SK-N-SH (cell line): ENCODE data around the gene MAF. TPM values are rescaled to one million over a fixed set of nuclear protein-coding genes. Genes with fewer than 3 reads are reported as not detected.

Source experiments
- CTCF ChIA-PET: fragments of 300-600, 350-600 bp; formaldehyde crosslinking; extraction: SDS; loops from one replicate; lab custom pipeline; 2021; lab: Yijun Ruan, JAX
- POLR2A ChIA-PET: fragments of 350-600 bp; sonication (Branson Sonifier 250); formaldehyde crosslinking; extraction: SDS; loops from one replicate; lab custom pipeline; 2020; ENCODE audit warnings: antibody characterized with exemption, inconsistent platforms; lab: Yijun Ruan, JAX
- DNase-seq: peaks from one replicate; pipeline ENCODE4 v3.0.0; 2012
- H2AFZ ChIP-seq: fragments of 200-600 bp; sonication (generic); 2 replicates; pipeline ENCODE4 v1.8.1; 2016; ENCODE audit warnings: antibody characterized with exemption, mild to moderate bottlenecking, low read depth
- H3F3A ChIP-seq: fragments of 200-600 bp; sonication (generic); replicated peaks from 2 replicates; pipeline ENCODE3; 2016; ENCODE audit warnings: antibody characterized with exemption, mild to moderate bottlenecking; ENCODE audit not compliant: insufficient read depth
- H3K27ac ChIP-seq, 2 experiments: fragments of 200-500 bp in 1 of 2; fragments of 200-600 bp in 1 of 2; sonication (Bioruptor generic) in 1 of 2; sonication (generic), shearing (Covaris generic) in 1 of 2; 2 replicates each; pipeline versions ENCODE4 v1.5.1 to v1.6.1; 2014 to 2016; ENCODE audit warnings: low read depth in 2 of 2, inconsistent platforms in 1 of 2, low read length in 1 of 2, mild to moderate bottlenecking in 1 of 2, mixed read lengths in 1 of 2
- H3K27me3 ChIP-seq: fragments of 200-600 bp; sonication (generic), shearing (Covaris generic); 2 replicates; pipeline ENCODE4 v1.6.1; 2016; ENCODE audit warnings: mixed run types; ENCODE audit not compliant: insufficient read depth
- H3K36me3 ChIP-seq, 2 experiments: fragments of 200-500 bp in 1 of 2; fragments of 200-600 bp in 1 of 2; sonication (Bioruptor generic) in 1 of 2; sonication (generic) in 1 of 2; replicated peaks in 1 of 2; 2 replicates each; pipeline versions ENCODE3 to v1.5.1; 2014 to 2016; ENCODE audit warnings: low read length in 1 of 2, mild to moderate bottlenecking in 1 of 2; ENCODE audit not compliant: insufficient read depth in 2 of 2, control insufficient read depth in 1 of 2
- H3K4me1 ChIP-seq, 2 experiments: fragments of 200-500 bp in 1 of 2; fragments of 200-600 bp in 1 of 2; sonication (Bioruptor generic) in 1 of 2; sonication (generic), shearing (Covaris generic) in 1 of 2; 2 replicates each; pipeline versions ENCODE4 v1.5.1 to v1.6.1; 2014 to 2016; ENCODE audit warnings: low read depth in 1 of 2, low read length in 1 of 2, mixed run types in 1 of 2; ENCODE audit not compliant: insufficient read depth in 2 of 2, control insufficient read depth in 1 of 2
- H3K4me2 ChIP-seq: fragments of 200-600 bp; sonication (generic), shearing (Covaris generic); 2 replicates; pipeline ENCODE4 v1.6.1; 2017; ENCODE audit warnings: mixed run types
- H3K4me3 ChIP-seq, 2 experiments: fragments of 200-500 bp in 1 of 2; fragments of 200-600 bp in 1 of 2; sonication (Bioruptor generic) in 1 of 2; sonication (generic), shearing (Covaris generic) in 1 of 2; 2 replicates each; pipeline versions ENCODE4 v1.5.1 to v1.8.1; 2014 to 2016; ENCODE audit warnings: low read depth in 2 of 2, inconsistent platforms in 1 of 2, low read length in 1 of 2, mild to moderate bottlenecking in 1 of 2, mixed read lengths in 1 of 2, moderate library complexity in 1 of 2
- H3K79me2 ChIP-seq: fragments of 200-600 bp; sonication (generic); 2 replicates; pipeline ENCODE4 v1.8.1; 2017; ENCODE audit warnings: mild to moderate bottlenecking; ENCODE audit not compliant: insufficient read depth
- H3K9ac ChIP-seq: fragments of 200-600 bp; sonication (generic); 2 replicates; pipeline ENCODE4 v1.6.1; 2017; ENCODE audit warnings: mixed run types
- H3K9me2 ChIP-seq: fragments of 200-600 bp; sonication (generic); 2 replicates; pipeline ENCODE4 v1.6.1; 2017; ENCODE audit warnings: mixed run types
- H3K9me3 ChIP-seq: fragments of 200-600 bp; sonication (generic); 2 replicates; pipeline ENCODE4 v1.6.1; 2017; ENCODE audit warnings: mixed run types, mild to moderate bottlenecking, moderate library complexity
- H4K20me1 ChIP-seq: fragments of 200-600 bp; sonication (generic); 2 replicates; pipeline ENCODE4 v1.6.1; 2017; ENCODE audit warnings: mild to moderate bottlenecking, mixed run types; ENCODE audit not compliant: insufficient read depth
- FOSL2 ChIP-seq: IDR thresholded peaks from 2 replicates; pipeline ENCODE4 v1.4.0; 2012; ENCODE audit warnings: low read depth, mild to moderate bottlenecking, moderate library complexity, borderline replicate concordance
- FOXJ3 ChIP-seq: sonication (generic); formaldehyde crosslinking; IDR thresholded peaks from 2 replicates; pipeline ENCODE4 v1.5.1; 2020; ENCODE audit warnings: mild to moderate bottlenecking, missing genetic modification reagents
- FOXM1 ChIP-seq: IDR thresholded peaks from 2 replicates; pipeline ENCODE4 v1.4.0; 2012; ENCODE audit warnings: low read depth, mild to moderate bottlenecking
- GABPA ChIP-seq: IDR thresholded peaks from 2 replicates; pipeline ENCODE4 v1.4.0; 2012; ENCODE audit warnings: low read depth, mild to moderate bottlenecking
- IRF3 ChIP-seq: fragments of 150-350 bp; IDR thresholded peaks from 2 replicates; pipeline ENCODE4 v1.6.1; 2016; ENCODE audit warnings: mild to moderate bottlenecking, low read depth, low read length
- MAX ChIP-seq: IDR thresholded peaks from 2 replicates; pipeline ENCODE4 v1.4.0; 2012; ENCODE audit warnings: low read depth
- MEF2A ChIP-seq: IDR thresholded peaks from 2 replicates; pipeline ENCODE4 v1.4.0; 2012; ENCODE audit warnings: low read depth, borderline replicate concordance
- MXI1 ChIP-seq: IDR thresholded peaks from 2 replicates; pipeline ENCODE4 v1.6.1; 2012; ENCODE audit warnings: mild to moderate bottlenecking, low read depth, low read length, improper control_type of control experiment
- PBX3 ChIP-seq: IDR thresholded peaks from 2 replicates; pipeline ENCODE4; 2012
- POLR2AphosphoS5 ChIP-seq: IDR thresholded peaks from 2 replicates; pipeline ENCODE4 v1.6.1; 2012; ENCODE audit warnings: low read depth, low read length
- RCOR1 ChIP-seq: fragments of 150-350 bp; IDR thresholded peaks from 2 replicates; pipeline ENCODE4 v1.6.1; 2017; ENCODE audit warnings: antibody characterized with exemption, low read length
- REST ChIP-seq: IDR thresholded peaks from 2 replicates; pipeline ENCODE4 v1.6.1; 2012; ENCODE audit warnings: mild to moderate bottlenecking, low read depth, low read length, moderate library complexity
- RFX5 ChIP-seq: IDR thresholded peaks from 2 replicates; pipeline ENCODE4 v1.6.1; 2012; ENCODE audit warnings: mild to moderate bottlenecking, improper control_type of control experiment, low read length
- SMC3 ChIP-seq: IDR thresholded peaks from 2 replicates; pipeline ENCODE4 v1.6.1; 2012; ENCODE audit warnings: low read depth, low read length, improper control_type of control experiment
- TAF1 ChIP-seq: IDR thresholded peaks from 2 replicates; pipeline ENCODE4 v1.6.1; 2012; ENCODE audit warnings: low read depth, mild to moderate bottlenecking, low read length, moderate library complexity, borderline replicate concordance
- TCF12 ChIP-seq: IDR thresholded peaks from 2 replicates; pipeline ENCODE4 v1.4.0; 2012
- YY1 ChIP-seq: IDR thresholded peaks from 2 replicates; pipeline ENCODE4 v1.4.0; 2012; ENCODE audit warnings: low read depth, mild to moderate bottlenecking
- WGBS: methylation state at CpG from one replicate; pipeline ENCODE4 v1.1.6; 2017; ENCODE audit warnings: low lambda C conversion rate; 5-methylcytosine and 5-hydroxymethylcytosine counted together
- polyA plus RNA-seq, 3 experiments: library from polyadenylated mRNA; depleted of rRNA; stranded (reverse); fragments of >200 nt; gene quantifications; 2 replicates each; pipeline ENCODE4 v1.2.3, GENCODE V29; 2012

MAF gene
- polyA plus RNA-seq, 1 of the 3 experiments (the other 2 are of a cell fraction) = 0.23 TPM

GRCh38 chr16:79627092-79627491 is 26.6 kb upstream of the MAF start:
- Histone ChIP-seq H3K36me3 (no peaks in the 10 kb centered on the region), H3K79me2 (no peaks in the 10 kb centered on the region), H3K9ac (no peak overlapping the region), H3F3A (no peaks in the 10 kb centered on the region), H2AFZ (no peak overlapping the region), H4K20me1 (no peaks in the 10 kb centered on the region), H3K4me2 (no peak overlapping the region), H3K4me1 (peaks cover 0 to under 1% of the 10 kb centered on the region in 2 experiments; a peak in 1 of 4 replicates), H3K4me3 (no peak overlapping the region), H3K27ac (no peak overlapping the region), H3K27me3 (no peaks in the 10 kb centered on the region), H3K9me2 (no peaks in the 10 kb centered on the region), H3K9me3 (no peaks in the 10 kb centered on the region)
- CTCF ChIA-PET = no interaction called here
- no peak for DNase-seq
- POLR2A ChIA-PET = no interaction called here
- TF ChIP-seq IRF3 (no peak), PBX3 (no peak), REST (no peak), MAX (no peak), TAF1 (no peak)
- 35% methylated on average over 2 of the region's 2 CpGs for WGBS

- no peaks in the 10 kb centered on the region; a peak in 1 of 4 replicates for H3K4me1 ChIP-seq
- no peak overlapping the region for H3K27ac ChIP-seq
- whole genome bisulfite sequencing = 60% methylated on average over 1 of the region's 1 CpG
- H3K9me2 ChIP-seq = no peaks in the 10 kb centered on the region
- no peaks in the 10 kb centered on the region for H4K20me1 ChIP-seq
- H3K27me3 ChIP-seq = no peaks in the 10 kb centered on the region
- no peak overlapping the region for H3K9ac ChIP-seq
- no peak for DNase-seq
- H3F3A ChIP-seq = no peaks in the 10 kb centered on the region
- no peak overlapping the region for H3K4me3 ChIP-seq
- TF ChIP-seq MXI1 (no peak), FOXJ3 (CRISPR knock-in tag) (no peak), FOXM1 (no peak), POLR2AphosphoS5 (no peak), PBX3 (no peak), MEF2A (no peak), YY1 (no peak), TAF1 (no peak), GABPA (no peak), TCF12 (no peak), SMC3 (no peak), FOSL2 (no peak), RCOR1 (no peak), RFX5 (no peak)
- H2AFZ ChIP-seq = no peak overlapping the region
- no peaks in the 10 kb centered on the region for H3K36me3 ChIP-seq
- no peaks in the 10 kb centered on the region for H3K79me2 ChIP-seq
- H3K4me2 ChIP-seq = no peak overlapping the region
- H3K9me3 ChIP-seq = no peaks in the 10 kb centered on the region
- POLR2A ChIA-PET = no interaction called here
- CTCF ChIA-PET = no interaction called here
These were observed 25.2 kb upstream of the MAF start for GRCh38 chr16:79625738-79626137.
